ENCODE results near the gene FAM13B.

DNA sequence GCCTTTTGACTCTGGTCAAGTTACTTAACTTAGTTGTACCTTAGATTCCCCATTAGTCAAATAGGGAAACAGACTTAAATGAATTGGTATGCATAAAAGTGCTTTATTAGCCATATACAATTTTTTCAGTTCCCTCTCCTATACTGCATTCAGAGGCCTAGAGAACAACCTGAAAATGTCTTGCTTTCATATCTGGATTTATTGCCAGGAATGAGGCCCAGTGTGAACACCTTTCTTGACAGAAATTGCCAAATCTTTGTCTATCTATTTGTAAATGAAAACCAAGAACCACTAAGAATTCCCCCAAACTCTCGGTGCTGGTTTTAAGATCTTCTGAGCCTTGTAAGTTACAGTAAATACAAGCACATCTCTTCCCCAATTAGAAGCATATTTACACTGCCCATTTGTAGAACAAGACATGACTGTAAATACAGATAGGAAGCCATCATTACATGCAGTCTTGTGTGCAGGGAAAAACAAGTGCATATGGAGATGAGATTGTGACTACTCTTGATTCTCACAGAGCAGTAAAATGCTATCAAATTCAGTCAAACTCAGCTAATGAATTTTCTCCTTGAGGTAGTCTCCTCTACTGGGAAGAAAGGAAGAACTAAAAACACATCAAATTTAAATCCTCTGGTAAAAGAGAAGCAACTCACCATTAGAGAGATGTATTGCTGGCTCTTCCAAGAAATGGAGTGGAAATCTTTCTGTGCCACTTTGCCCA lies 5.2 kb upstream of the FAM13B start:
- TF ChIP-seq, protein P1, sequence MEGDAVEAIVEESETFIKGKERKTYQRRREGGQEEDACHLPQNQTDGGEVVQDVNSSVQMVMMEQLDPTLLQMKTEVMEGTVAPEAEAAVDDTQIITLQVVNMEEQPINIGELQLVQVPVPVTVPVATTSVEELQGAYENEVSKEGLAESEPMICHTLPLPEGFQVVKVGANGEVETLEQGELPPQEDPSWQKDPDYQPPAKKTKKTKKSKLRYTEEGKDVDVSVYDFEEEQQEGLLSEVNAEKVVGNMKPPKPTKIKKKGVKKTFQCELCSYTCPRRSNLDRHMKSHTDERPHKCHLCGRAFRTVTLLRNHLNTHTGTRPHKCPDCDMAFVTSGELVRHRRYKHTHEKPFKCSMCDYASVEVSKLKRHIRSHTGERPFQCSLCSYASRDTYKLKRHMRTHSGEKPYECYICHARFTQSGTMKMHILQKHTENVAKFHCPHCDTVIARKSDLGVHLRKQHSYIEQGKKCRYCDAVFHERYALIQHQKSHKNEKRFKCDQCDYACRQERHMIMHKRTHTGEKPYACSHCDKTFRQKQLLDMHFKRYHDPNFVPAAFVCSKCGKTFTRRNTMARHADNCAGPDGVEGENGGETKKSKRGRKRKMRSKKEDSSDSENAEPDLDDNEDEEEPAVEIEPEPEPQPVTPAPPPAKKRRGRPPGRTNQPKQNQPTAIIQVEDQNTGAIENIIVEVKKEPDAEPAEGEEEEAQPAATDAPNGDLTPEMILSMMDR (conservative IDR thresholded peaks at IDR 0.05; ENCODE audit: low read depth, low read length), result no peak
- TF ChIP-seq EZH2 (IDR thresholded peaks at IDR 0.05; ENCODE audit: borderline replicate concordance, low read depth, low read length, poor library complexity, severe bottlenecking), result no peak

Data from A673 (cell line).